Stimulated activated naive CD8-positive, alpha-beta T cell treated with anti-CD3 and anti-CD28 coated beads, Interleukin-15, amount 100 ng/mL, for 72 hours (primary cell): ENCODE data around the gene FAM83F.
A peak's percentile ranks its signal among the peaks of the same experiment; 100 is the strongest.

Experiments used
- ATAC-seq: fragments of 150-1000 bp; cut with Tn5 transposase; 2 replicates; pipeline ENCODE4 v1.10.0; 2021; ENCODE audit warnings: mild to moderate bottlenecking, moderate library complexity
- DNase-seq, 2 donors: peaks; one replicate each; pipeline ENCODE4 v3.0.0; 2021 to 2022
- H3K27ac Mint-ChIP-seq, 2 donors: one replicate each; pipeline ENCODE4 v1.8.0; 2022; ENCODE audit warnings: mild to moderate bottlenecking in 2 of 2, mixed read lengths in 2 of 2, moderate library complexity in 2 of 2
- H3K27me3 Mint-ChIP-seq: one replicate; pipeline ENCODE4 v1.8.0; 2022; ENCODE audit warnings: mixed read lengths
- H3K4me1 Mint-ChIP-seq: one replicate; pipeline ENCODE4 v1.8.0; 2022; ENCODE audit warnings: mild to moderate bottlenecking, mixed read lengths
- H3K4me3 Mint-ChIP-seq, 2 donors: one replicate each; pipeline ENCODE4 v1.8.0; 2022; ENCODE audit warnings: mild to moderate bottlenecking in 2 of 2, mixed read lengths in 2 of 2, moderate library complexity in 1 of 2
- H3K9me3 Mint-ChIP-seq, 2 donors: one replicate each; pipeline ENCODE4 v1.8.0; 2022; ENCODE audit warnings: mixed read lengths in 2 of 2

Gene FAM83F

GRCh38 chr22:39958949-39959639, 35.7 kb upstream of the FAM83F start:
- DNase-seq (no peak), ATAC-seq (no peak)
- H3K4me1 Mint-ChIP-seq: peaks cover 87% of the 10 kb centered on the region
- H3K27me3 Mint-ChIP-seq: no peaks in the 10 kb centered on the region
- H3K4me3 Mint-ChIP-seq: peak overlapping the region in 1 of 2 donors; percentile 22
- peak overlapping the region in 1 of 2 donors; percentile 68 for H3K27ac Mint-ChIP-seq
- peaks cover 0 to 8% of the 10 kb centered on the region in 2 donors for H3K9me3 Mint-ChIP-seq

GRCh38 chr22:39959640-39960447, 34.9 kb upstream of the FAM83F start, which contains the start of gene TMA7B:
Gene TMA7B (plus strand): TSS chr22:39960397. CDS start chr22:39964375, 3,978 bp downstream.
- Mint-ChIP-seq H3K9me3 (peaks cover 0 to 8% of the 10 kb centered on the region in 2 donors), H3K27me3 (no peaks in the 10 kb centered on the region), H3K4me3 (peak within 1 kb of the TSS; percentile 58 to 75), H3K27ac (peak within 1 kb of the TSS; percentile 13 to 28), H3K4me1 (peaks cover 79% of the 10 kb centered on the region)
- ATAC-seq (peak; percentile 24), DNase-seq (no peak)

- no peaks in the 10 kb centered on the region for H3K27me3 Mint-ChIP-seq
- H3K27ac Mint-ChIP-seq: peak overlapping the region; percentile 13
- H3K9me3 Mint-ChIP-seq: peaks cover 0 to 8% of the 10 kb centered on the region in 2 donors
- H3K4me3 Mint-ChIP-seq: peak overlapping the region; percentile 58 to 75
- ATAC-seq: peak; percentile 99
- DNase-seq: peak; percentile 75 to 90
- peaks cover 73% of the 10 kb centered on the region for H3K4me1 Mint-ChIP-seq
Measured at GRCh38 chr22:39960791-39961746, 33.7 kb upstream of the FAM83F start.

DNA sequence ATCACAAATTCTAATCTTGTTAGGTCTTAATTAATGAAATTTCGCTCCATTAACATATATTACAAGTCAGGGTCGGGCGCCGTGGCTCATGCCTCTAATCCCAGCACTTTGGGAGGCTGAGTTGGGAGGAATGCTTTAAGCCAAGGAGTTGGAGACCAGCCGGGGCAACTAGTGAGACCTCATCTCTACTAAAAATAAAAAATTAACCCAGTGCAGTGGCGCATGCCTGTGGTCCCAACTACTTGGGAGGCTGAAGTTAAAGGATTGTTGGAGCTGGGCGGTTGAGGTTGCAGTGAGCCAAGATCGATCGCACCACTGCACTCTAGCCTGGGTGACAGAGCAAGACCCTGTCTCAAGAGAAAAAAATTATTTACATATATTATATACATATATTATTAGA, 32.7 kb upstream of the FAM83F start:
- Mint-ChIP-seq H3K27ac (no peak overlapping the region), H3K9me3 (peaks cover 0 to 8% of the 10 kb centered on the region in 2 donors), H3K4me3 (no peak overlapping the region), H3K4me1 (peaks cover 70% of the 10 kb centered on the region), H3K27me3 (no peaks in the 10 kb centered on the region)
- DNase-seq (no peak), ATAC-seq (no peak)

GRCh38 chr22:39965748-39966147, 29.0 kb upstream of the FAM83F start:
- H3K27ac Mint-ChIP-seq: no peak overlapping the region
- H3K4me3 Mint-ChIP-seq: no peak overlapping the region
- H3K4me1 Mint-ChIP-seq: peaks cover 33% of the 10 kb centered on the region
- DNase-seq (no peak), ATAC-seq (no peak)
- H3K27me3 Mint-ChIP-seq: no peaks in the 10 kb centered on the region
- no peaks in the 10 kb centered on the region for H3K9me3 Mint-ChIP-seq

DNA sequence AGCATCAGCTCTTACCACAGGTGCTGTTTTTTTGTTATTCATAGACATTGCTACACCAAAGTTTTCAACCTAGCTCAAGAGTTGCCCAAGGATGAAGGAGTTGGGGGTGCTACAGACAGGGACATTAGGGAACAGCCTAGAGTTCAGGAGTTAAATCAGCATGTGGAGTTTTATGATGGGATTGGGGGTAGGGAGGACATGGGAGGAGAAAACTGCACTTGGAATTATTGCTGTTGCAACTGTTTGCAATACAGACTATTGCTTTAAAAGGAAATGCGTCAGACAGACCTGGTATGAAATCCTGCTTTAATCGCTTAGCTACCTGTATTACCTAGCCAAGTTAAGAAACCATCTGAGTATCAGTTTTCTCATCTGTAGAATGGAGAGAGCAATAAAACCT, 28.3 kb upstream of the FAM83F start:
- H3K27me3 Mint-ChIP-seq: no peaks in the 10 kb centered on the region
- DNase-seq: no peak
- no peaks in the 10 kb centered on the region for H3K9me3 Mint-ChIP-seq
- H3K4me1 Mint-ChIP-seq: peaks cover 26% of the 10 kb centered on the region
- no peak overlapping the region for H3K4me3 Mint-ChIP-seq
- no peak overlapping the region for H3K27ac Mint-ChIP-seq
- ATAC-seq: no peak

- H3K9me3 Mint-ChIP-seq: no peaks in the 10 kb centered on the region
- H3K27me3 Mint-ChIP-seq: no peaks in the 10 kb centered on the region
- peaks cover 18% of the 10 kb centered on the region for H3K4me1 Mint-ChIP-seq
- no peak overlapping the region for H3K4me3 Mint-ChIP-seq
- H3K27ac Mint-ChIP-seq: peak overlapping the region in 1 of 2 donors; percentile 5
- ATAC-seq: no peak
- DNase-seq: no peak
Measured at GRCh38 chr22:39967103-39967829, 27.5 kb upstream of the FAM83F start.

DNA sequence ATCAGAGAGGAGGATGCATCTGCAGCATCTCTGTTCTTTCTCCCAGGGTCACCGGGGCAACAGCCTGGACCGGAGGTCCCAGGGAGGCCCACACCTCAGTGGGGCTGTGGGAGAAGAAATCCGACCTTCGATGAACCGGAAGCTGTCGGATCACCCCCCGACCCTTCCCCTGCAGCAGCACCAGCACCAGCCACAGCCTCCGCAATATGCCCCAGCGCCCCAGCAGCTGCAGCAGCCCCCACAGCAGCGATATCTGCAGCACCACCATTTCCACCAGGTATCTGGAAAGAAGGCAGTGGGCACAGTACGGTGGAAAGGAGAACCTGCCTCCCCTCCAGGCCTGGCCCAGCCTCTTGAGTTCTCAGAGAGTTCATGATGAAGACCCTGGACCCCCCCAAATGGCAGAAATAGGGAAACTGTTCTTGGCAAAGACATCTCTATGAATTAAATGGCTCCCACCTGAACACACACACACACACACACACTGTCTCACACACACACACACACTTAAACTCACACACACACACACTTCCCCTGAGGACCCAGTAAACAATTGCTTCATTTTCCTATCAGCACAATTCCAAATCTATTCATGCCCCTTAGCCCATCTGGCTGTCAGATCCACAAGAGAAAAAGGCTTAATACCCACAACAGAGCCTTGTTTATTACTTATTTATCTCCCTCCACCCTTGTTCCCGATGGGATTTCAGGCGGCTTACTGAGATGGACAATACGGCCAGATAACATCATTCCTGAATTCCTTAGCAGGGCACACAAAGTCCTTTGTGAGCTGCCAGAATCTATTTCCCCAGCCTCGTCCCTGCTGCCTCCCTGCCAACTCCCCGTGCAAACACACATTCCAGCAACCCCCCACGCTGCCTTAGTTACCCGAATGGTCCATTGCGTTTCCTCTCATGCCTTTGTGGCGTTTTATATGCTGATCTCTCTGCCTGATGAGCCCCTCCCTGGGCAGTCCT, 26.5 kb upstream of the FAM83F start:
- peaks cover 21% of the 10 kb centered on the region for H3K4me1 Mint-ChIP-seq
- DNase-seq (no peak), ATAC-seq (no peak)
- H3K27ac Mint-ChIP-seq: peak overlapping the region in 1 of 2 donors; percentile 81
- no peaks in the 10 kb centered on the region for H3K9me3 Mint-ChIP-seq
- H3K4me3 Mint-ChIP-seq: no peak overlapping the region
- H3K27me3 Mint-ChIP-seq: no peaks in the 10 kb centered on the region

GRCh38 chr22:39970742-39971141, 24.0 kb upstream of the FAM83F start:
- H3K27me3 Mint-ChIP-seq: no peaks in the 10 kb centered on the region
- peaks cover 13% of the 10 kb centered on the region for H3K4me1 Mint-ChIP-seq
- no peak for DNase-seq
- no peak overlapping the region for H3K4me3 Mint-ChIP-seq
- H3K9me3 Mint-ChIP-seq: no peaks in the 10 kb centered on the region
- no peak for ATAC-seq
- no peak overlapping the region for H3K27ac Mint-ChIP-seq

- Mint-ChIP-seq H3K27me3 (no peaks in the 10 kb centered on the region), H3K27ac (peak overlapping the region; percentile 55 to 68), H3K9me3 (no peaks in the 10 kb centered on the region), H3K4me3 (no peak overlapping the region), H3K4me1 (peaks cover 5% of the 10 kb centered on the region)
- DNase-seq (no peak), ATAC-seq (no peak)
Measured at GRCh38 chr22:39972641-39973040, 22.1 kb upstream of the FAM83F start.

GRCh38 chr22:39973656-39974055, 21.1 kb upstream of the FAM83F start:
- Mint-ChIP-seq H3K27ac (no peak overlapping the region), H3K4me3 (no peak overlapping the region), H3K9me3 (no peaks in the 10 kb centered on the region), H3K27me3 (no peaks in the 10 kb centered on the region), H3K4me1 (peaks cover 6% of the 10 kb centered on the region)
- DNase-seq (no peak), ATAC-seq (no peak)

DNA sequence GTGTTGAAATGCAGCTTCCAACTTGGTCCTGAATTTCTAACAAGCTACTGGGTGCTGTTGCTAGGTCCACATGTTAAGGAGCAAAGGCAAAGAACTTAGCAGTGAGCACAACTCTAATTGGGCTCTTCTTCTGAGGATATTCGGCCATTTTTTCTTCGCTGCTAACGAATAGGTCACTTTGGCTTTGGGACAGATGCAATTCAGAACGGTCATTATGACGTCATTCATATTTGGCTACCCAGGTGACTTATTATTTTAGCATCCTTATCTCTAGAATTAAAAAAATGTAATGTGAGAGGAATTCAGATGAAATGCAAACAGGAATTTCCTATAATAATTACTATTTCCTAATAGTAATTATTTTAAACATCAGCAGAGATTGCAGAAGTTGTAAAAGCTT, 20.7 kb upstream of the FAM83F start:
- no peak overlapping the region for H3K4me3 Mint-ChIP-seq
- H3K27ac Mint-ChIP-seq: no peak overlapping the region

DNA sequence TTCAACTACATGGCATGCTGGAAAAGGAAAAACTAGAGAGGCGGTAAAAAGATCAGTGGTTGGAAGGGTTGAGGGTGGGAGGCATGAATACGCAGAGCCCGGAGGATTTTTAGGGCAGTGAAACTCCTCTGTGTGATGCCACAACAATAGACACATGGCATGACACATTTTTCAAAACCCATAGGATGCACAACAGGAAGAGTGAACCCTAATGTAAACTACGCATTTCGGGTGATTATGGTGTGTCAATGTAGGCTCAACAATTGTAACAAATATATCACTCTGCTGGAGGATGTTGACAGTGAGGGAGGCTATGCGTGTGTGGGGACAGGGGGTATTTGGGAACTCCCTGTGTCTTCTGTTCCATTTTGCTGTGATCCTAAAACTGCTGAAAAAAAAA, 15.7 kb upstream of the FAM83F start:
- peaks cover 31% of the 10 kb centered on the region for H3K4me1 Mint-ChIP-seq
- DNase-seq (no peak), ATAC-seq (peak; percentile 80)
- peak overlapping the region in 1 of 2 donors; percentile 84 for H3K27ac Mint-ChIP-seq
- no peaks in the 10 kb centered on the region for H3K9me3 Mint-ChIP-seq
- no peak overlapping the region for H3K4me3 Mint-ChIP-seq
- no peaks in the 10 kb centered on the region for H3K27me3 Mint-ChIP-seq

More for the DNA sequence above, 20.7 kb upstream of the FAM83F start:
- peaks cover 10% of the 10 kb centered on the region for H3K4me1 Mint-ChIP-seq
- H3K9me3 Mint-ChIP-seq: no peaks in the 10 kb centered on the region
- H3K27me3 Mint-ChIP-seq: no peaks in the 10 kb centered on the region
- no peak for ATAC-seq
- no peak for DNase-seq

DNA sequence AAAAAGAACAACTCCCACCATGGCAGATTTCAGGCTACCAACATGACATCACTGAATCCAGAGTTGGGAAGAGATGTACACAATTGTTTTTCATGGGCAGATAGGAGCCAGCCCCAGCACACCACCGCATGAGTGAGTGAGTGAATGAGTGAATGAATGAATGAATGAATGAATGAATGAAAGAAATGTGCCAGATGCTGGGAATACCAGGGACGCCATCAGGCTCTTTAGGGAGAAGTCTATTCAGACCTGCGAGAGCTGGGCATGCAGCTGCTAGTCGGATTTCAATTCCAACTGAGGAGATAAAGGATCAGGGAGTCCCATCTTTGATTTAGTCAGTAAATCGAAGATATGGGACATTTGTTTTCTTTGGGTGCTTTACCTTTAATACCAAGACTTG, 15.3 kb upstream of the FAM83F start:
- no peak overlapping the region for H3K4me3 Mint-ChIP-seq
- no peaks in the 10 kb centered on the region for H3K27me3 Mint-ChIP-seq
- DNase-seq: no peak
- H3K9me3 Mint-ChIP-seq: no peaks in the 10 kb centered on the region
- H3K27ac Mint-ChIP-seq: no peak overlapping the region
- no peak for ATAC-seq
- H3K4me1 Mint-ChIP-seq: peaks cover 31% of the 10 kb centered on the region
